H1 (cell line): Measurements from ENCODE around the gene IQCH. TPM values are rescaled to one million over a fixed set of nuclear protein-coding genes. Genes with fewer than 3 reads are reported as not detected.

Experiments
- BCL11A ChIP-seq, 2 experiments: IDR thresholded peaks; one replicate each; pipeline ENCODE4 v1.6.1; 2011; ENCODE audit warnings: low read depth in 2 of 2, low read length in 2 of 2, mild to moderate bottlenecking in 2 of 2
- CBX8 ChIP-seq: fragments of 300-800, 300-1000 bp; sonication (generic); IDR thresholded peaks from 2 replicates; pipeline ENCODE4 v1.7.1; 2016; ENCODE audit warnings: low read depth, low read length, borderline replicate concordance
- CEBPB ChIP-seq: IDR thresholded peaks from 2 replicates; pipeline ENCODE4 v1.6.1; 2012; ENCODE audit warnings: low read depth, low read length
- CHD1 ChIP-seq: IDR thresholded peaks from 2 replicates; pipeline ENCODE4 v1.6.1; 2012; ENCODE audit warnings: low read depth, low read length, improper control_type of control experiment
- CHD7 ChIP-seq: fragments of 300-600 bp; sonication (generic); IDR thresholded peaks from 2 replicates; pipeline ENCODE4 v1.7.1; 2012; ENCODE audit warnings: low read length, moderate library complexity, mild to moderate bottlenecking, inconsistent platforms; ENCODE audit not compliant: insufficient replicate concordance
- KDM4A ChIP-seq: IDR thresholded peaks from one replicate; pipeline ENCODE4 v1.7.1; 2012; ENCODE audit warnings: low read depth, mild to moderate bottlenecking, moderate library complexity, low read length, inconsistent platforms; ENCODE audit not compliant: severe bottlenecking
- NANOG ChIP-seq: IDR thresholded peaks from 2 replicates; pipeline ENCODE4 v1.6.1; 2011; ENCODE audit warnings: low read length, low read depth, mild to moderate bottlenecking, inconsistent platforms; ENCODE audit not compliant: insufficient read depth, poor library complexity, severe bottlenecking
- NRF1 ChIP-seq: IDR thresholded peaks from 2 replicates; pipeline ENCODE4 v1.6.1; 2011; ENCODE audit warnings: mild to moderate bottlenecking, low read depth, low read length, improper control_type of control experiment
- SRF ChIP-seq: IDR thresholded peaks from 2 replicates; pipeline ENCODE4 v1.6.1; 2011; ENCODE audit warnings: mild to moderate bottlenecking, low read depth, low read length, moderate library complexity
- TBP ChIP-seq: IDR thresholded peaks from 2 replicates; pipeline ENCODE4 v1.6.1; 2011; ENCODE audit warnings: low read depth, low read length, improper control_type of control experiment
- TCF12 ChIP-seq: IDR thresholded peaks from 2 replicates; pipeline ENCODE4 v1.6.1; 2011; ENCODE audit warnings: low read depth, mild to moderate bottlenecking, low read length
- USF2 ChIP-seq: IDR thresholded peaks from 2 replicates; pipeline ENCODE4 v1.6.1; 2011; ENCODE audit warnings: low read length, improper control_type of control experiment
- polyA plus RNA-seq, 7 experiments: library from polyadenylated mRNA; depleted of rRNA in 3 of 7; stranded (reverse) in 5 of 7; unstranded in 2 of 7; fragments of >200 nt in 5 of 7; fragments of 200-250 nt in 2 of 7; gene quantifications; 1 replicate in 5 of 7; 2 replicates in 1 of 7; 4 replicates in 1 of 7; pipeline versions ENCODE4 v1.2.1 to v1.2.3, GENCODE V29; 2011 to 2013; ENCODE audit warnings: missing spikeins in 2 of 7, mixed read lengths in 2 of 7
- total RNA-seq: library from RNA; stranded (reverse); fragmentation: NEBNext Ultra II Directional; extraction: Animal tissue kit (Norgen Biotek cat#: 25700); gene quantifications from 2 replicates; pipeline ENCODE4 v1.2.1, GENCODE V29; 2021

Gene IQCH
- total and polyA plus RNA-seq, 2 of the 8 experiments (the other 6 are each of a cell fraction or from before 2014, with no cell fraction given): 0.60 to 1.9 TPM

GRCh38 chr15:67216859-67217258, 37.7 kb upstream of the IQCH start (continued):
- TF ChIP-seq CHD7 (no peak), USF2 (no peak), NRF1 (no peak), CBX8 (no peak), BCL11A (IDR thresholded peaks at IDR 0.05; ENCODE audit: low read depth in 2 of 2, low read length in 2 of 2) (no peak), TBP (no peak), CEBPB (no peak), KDM4A (no peak), SRF (no peak), NANOG (no peak), CHD1 (no peak), TCF12 (no peak)
